GM21367 (cell line): ENCODE data around the gene ADGRB3.
"Not testable (repeated sequence)": the region's sequence is repeated elsewhere in the genome, so short reads cannot be mapped to it uniquely, and the experiment has no call there.

Experiments used
- ATAC-seq: cut with Tn5 transposase; IDR thresholded peaks from one replicate; pipeline ENCODE4 v1.9.1; 2021; ENCODE audit not compliant: unreplicated experiment

The ADGRB3 gene

GRCh38 chr6:69392745-69393144 lies 757.7 kb downstream of the ADGRB3 start:
- ATAC-seq: no peak

GRCh38 chr6:69398311-69398710 lies 763.2 kb downstream of the ADGRB3 start:
- no peak for ATAC-seq

DNA sequence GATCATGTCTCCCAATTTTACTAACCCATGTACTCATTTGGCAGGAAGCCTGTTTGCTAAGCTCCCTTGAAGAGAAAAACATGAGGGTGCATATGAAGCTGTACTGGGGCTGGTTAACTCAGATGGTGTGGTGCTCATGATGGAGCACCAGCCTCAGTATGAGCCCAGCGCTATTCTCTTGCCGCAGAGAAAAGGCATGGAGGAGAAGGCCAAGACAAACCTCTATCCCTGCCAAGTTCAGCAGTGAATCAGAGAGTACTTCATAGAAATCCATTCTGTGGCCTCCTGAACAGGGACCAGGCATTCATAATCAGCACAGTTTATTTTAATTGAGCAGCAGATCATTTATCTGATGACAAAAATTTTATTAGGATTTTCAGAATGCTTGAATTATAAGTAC lies 763.6 kb downstream of the ADGRB3 start:
- ATAC-seq: no peak

DNA sequence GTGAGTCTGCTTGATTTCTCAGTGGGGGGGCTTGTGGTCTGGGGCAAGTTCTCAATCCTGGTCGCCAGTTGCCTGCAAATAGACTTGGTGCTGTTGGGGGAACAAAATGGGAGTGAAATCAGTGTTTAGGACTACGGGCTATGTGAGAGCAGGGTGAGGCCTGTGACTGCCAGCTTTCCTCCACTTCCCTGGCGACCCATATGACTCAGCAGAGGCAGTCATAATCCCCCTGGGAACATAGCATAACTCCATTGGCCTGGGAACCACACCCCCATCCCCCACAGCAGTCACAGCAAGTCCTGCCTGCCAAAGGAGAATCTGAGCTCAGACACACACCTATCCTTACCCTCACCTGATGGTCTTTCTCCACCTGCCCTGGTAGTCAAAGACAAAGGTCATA lies 773.8 kb downstream of the ADGRB3 start:
- no peak for ATAC-seq

- ATAC-seq: no peak
Observed at GRCh38 chr6:69416776-69417175, 781.7 kb downstream of the ADGRB3 start.

DNA sequence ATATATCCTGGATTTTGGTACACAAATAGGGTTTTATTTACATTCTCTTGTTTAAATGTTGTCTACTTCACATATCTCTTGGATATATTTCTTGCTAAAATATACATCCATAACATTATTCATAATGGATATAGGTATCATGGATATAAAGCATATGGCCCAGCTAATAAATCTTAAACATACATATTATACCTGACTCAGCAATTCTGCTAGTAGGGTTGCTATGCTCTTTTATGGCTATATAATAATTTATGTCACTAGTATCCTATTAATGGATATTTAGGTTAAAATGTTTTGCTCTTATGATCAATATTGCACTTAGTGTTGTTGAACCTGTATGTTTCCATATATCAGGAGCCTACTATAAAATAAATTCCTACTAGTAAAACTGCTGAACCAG lies 786.2 kb downstream of the ADGRB3 start:
- no peak for ATAC-seq

DNA sequence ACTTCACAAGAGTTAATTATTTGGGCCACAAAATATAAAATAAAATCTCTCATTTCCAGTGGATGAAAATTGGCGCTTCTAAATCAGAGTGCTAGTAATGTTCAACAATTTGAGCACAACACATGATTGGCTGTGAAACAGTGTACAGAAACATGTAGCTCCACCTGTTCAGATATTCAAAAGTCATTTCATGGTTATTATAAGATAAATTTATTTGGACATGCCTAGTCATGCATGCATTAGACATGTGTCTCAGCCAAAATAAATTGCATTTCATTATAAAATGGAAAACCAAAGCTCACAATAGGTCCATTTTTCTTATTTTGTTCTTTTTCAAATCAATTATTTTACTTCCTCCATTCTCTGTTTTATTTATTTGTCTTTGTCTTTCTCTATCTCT lies 786.9 kb downstream of the ADGRB3 start:
- no peak for ATAC-seq

- ATAC-seq: no peak
Observed at GRCh38 chr6:69422475-69422874, 787.4 kb downstream of the ADGRB3 start.

DNA sequence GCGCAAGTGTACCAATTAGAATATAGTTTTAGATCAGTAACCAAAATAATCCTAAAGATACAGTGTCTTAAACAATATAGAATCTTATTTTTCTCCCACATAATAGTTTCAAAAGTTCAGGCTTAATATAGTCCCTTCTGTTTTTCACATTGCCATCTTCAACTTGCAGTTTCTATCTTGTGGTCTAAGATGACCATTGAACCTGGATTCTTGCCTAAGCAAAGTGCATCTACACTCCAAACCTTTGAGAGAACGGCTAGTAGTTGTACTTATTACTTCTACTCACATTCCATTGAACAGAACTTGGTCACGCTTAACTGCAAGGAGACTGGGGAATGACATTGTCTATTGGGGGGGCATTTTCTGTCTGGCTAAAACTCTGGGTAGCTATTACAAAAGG lies 788.7 kb downstream of the ADGRB3 start:
- ATAC-seq: no peak

- no peak for ATAC-seq
Observed at GRCh38 chr6:69424581-69424980, 789.5 kb downstream of the ADGRB3 start.

DNA sequence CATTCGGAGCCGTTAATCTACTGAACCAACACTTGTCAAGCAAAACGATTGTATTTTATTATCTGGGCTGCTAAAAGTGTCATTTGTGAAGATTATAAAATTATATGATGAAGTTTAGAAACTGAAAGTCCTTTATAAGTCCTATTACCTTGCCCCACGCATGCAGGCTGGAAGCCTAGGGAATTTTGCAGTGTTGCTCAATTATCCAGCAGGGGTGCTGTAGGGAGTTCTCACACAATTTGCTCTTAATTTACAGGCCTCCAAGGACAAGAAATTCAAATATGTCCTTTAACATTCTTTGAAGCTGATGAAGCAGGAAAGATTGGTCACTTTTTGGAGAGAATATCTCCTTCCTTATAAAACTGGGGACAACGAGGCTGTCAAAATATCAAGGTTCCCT lies 792.8 kb downstream of the ADGRB3 start:
- ATAC-seq: no peak

DNA sequence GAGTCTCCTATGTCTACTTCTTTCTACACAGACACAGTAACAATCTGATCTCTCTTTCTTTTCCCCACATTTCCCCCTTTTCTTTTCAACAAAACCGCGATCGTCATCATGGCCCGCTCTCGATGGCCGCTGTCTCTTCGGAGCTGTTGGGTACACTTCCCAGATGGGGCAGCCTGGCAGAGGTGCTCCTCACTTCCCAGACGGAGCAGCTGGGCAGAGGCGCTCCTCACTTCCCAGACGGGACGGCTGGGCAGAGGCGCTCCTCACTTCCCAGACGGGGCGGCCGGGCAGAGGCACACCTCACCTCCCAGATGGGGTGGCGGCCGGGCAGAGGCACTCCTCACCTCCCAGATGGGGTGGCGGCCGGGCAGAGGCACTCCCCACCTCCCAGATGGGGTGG lies 797.1 kb downstream of the ADGRB3 start:
- ATAC-seq: not testable (repeated sequence)

GRCh38 chr6:69433116-69433515 lies 798.0 kb downstream of the ADGRB3 start:
- not testable (repeated sequence) for ATAC-seq

- ATAC-seq: no peak
Observed at GRCh38 chr6:69438113-69438512, 803.0 kb downstream of the ADGRB3 start.
